Measurements from ENCODE around the gene CTNNBL1.

GRCh38 chr20:37873884-37874283 lies 180.1 kb downstream of the CTNNBL1 start:
- TF ChIP-seq CTCF (IDR thresholded peaks at IDR 0.05) (no peak), POLR2A (IDR thresholded peaks at IDR 0.05) (no peak)

All from heart left ventricle (tissue), 13 donors.